Right ventricle myocardium superior (tissue), 1 donor: Measurements from ENCODE around the gene LMNTD2. TPM values are rescaled to one million over a fixed set of nuclear protein-coding genes. Genes with fewer than 3 reads are reported as not detected.

Source experiments
- ATAC-seq: fragments of 200-7000 bp; cut with Tn5 transposase; one replicate; pipeline ENCODE4 v1.9.1; 2020; ENCODE audit warnings: mild to moderate bottlenecking; ENCODE audit not compliant: poor library complexity
- DNase-seq: peaks from one replicate; pipeline ENCODE4 v3.0.0-alpha.2; 2020
- intact Hi-C: fragments of 100-400 bp; cut with DNase I; formaldehyde crosslinking; loops from one replicate; pipeline ENCODE4 v1.11.2; 2022
- total RNA-seq: library from RNA; stranded (reverse); fragmentation: NEBNext Ultra II Directional; extraction: Animal tissue kit (Norgen Biotek cat#: 25700); gene quantifications from one replicate; pipeline ENCODE4 v1.2.1, GENCODE V29; 2021
- donor health status: DM: no; HTN: yes; CAD: no; lungs with severe emphysema.

LMNTD2 gene
- total RNA-seq, 1 donor from 2014 or later, result 0.22 TPM

GRCh38 chr11:540583-541432 is 19.7 kb downstream of the LMNTD2 start:
- DNase-seq, result no peak
- intact Hi-C loops, result no loop called here
- ATAC-seq, result no peak

GRCh38 chr11:539971-540481 is 20.5 kb downstream of the LMNTD2 start:
- ATAC-seq (no peak), DNase-seq (no peak)
- intact Hi-C loops, result no loop called here

- intact Hi-C loops, result no loop called here
- ATAC-seq (no peak), DNase-seq (no peak)
Measured at GRCh38 chr11:538431-539051, 22.0 kb downstream of the LMNTD2 start.

GRCh38 chr11:537622-538430 is 22.7 kb downstream of the LMNTD2 start:
- DNase-seq, result no peak
- no peak for ATAC-seq
- intact Hi-C loops, result no loop called here

- peak; percentile 18 for ATAC-seq
- intact Hi-C loops, result no loop called here
- DNase-seq, result peak; percentile 87
Measured at GRCh38 chr11:536841-537621, 23.5 kb downstream of the LMNTD2 start, which contains the start of gene LRRC56. TSS of gene LRRC56 (plus strand) at chr11:537527. CDS start at chr11:540685, 3,158 bp downstream.

- intact Hi-C loops, result no loop called here
- peak; percentile 95 for ATAC-seq
- DNase-seq, result peak; percentile 97
Measured at GRCh38 chr11:535519-536454, 24.8 kb downstream of the LMNTD2 start, which contains the start of gene HRAS. TSS of gene HRAS (minus strand) at chr11:535576.

GRCh38 chr11:535210-535518 is 25.4 kb downstream of the LMNTD2 start:
- no peak for ATAC-seq
- intact Hi-C loops, result no loop called here
- DNase-seq, result no peak

GRCh38 chr11:534396-535209 is 25.9 kb downstream of the LMNTD2 start:
- ATAC-seq (no peak), DNase-seq (peak; percentile 56)
- intact Hi-C loops, result no loop called here

GRCh38 chr11:533586-534395 is 26.7 kb downstream of the LMNTD2 start:
- no peak for ATAC-seq
- intact Hi-C loops, result no loop called here
- DNase-seq, result peak; percentile 39

- intact Hi-C loops, result no loop called here
- no peak for ATAC-seq
- DNase-seq, result no peak
Measured at GRCh38 chr11:532986-533585, 27.5 kb downstream of the LMNTD2 start.

GRCh38 chr11:532527-532985 is 28.0 kb downstream of the LMNTD2 start:
- no peak for DNase-seq
- intact Hi-C loops, result no loop called here
- ATAC-seq, result no peak

GRCh38 chr11:531919-532526 is 28.5 kb downstream of the LMNTD2 start:
- DNase-seq (no peak), ATAC-seq (no peak)

GRCh38 chr11:530960-531831 is 29.3 kb downstream of the LMNTD2 start:
- DNase-seq (no peak), ATAC-seq (no peak)
- intact Hi-C loops, result no loop called here

More at GRCh38 chr11:531919-532526, 28.5 kb downstream of the LMNTD2 start:
- intact Hi-C loops, result no loop called here
